GM23338 (cell line): ENCODE results near the gene EXOSC1. TPM values are rescaled to one million over a fixed set of nuclear protein-coding genes. Genes with fewer than 3 reads are reported as not detected.

Source experiments
- ATAC-seq: fragments of 200-7000 bp; cut with Tn5 transposase; 3 replicates; pipeline ENCODE4 v1.9.1; 2020
- DNase-seq: peaks from one replicate; pipeline ENCODE4 v3.0.0-alpha.2; 2015; ENCODE audit warnings: low spot score
- H2AFZ ChIP-seq: fragments of 200-600 bp; sonication (generic); 2 replicates; pipeline ENCODE4 v1.8.0; 2016; ENCODE audit warnings: antibody characterized with exemption, mild to moderate bottlenecking, moderate library complexity
- H3F3A ChIP-seq: fragments of 200-600 bp; sonication (generic); replicated peaks from 2 replicates; pipeline ENCODE4 v1.8.0; 2017; ENCODE audit warnings: antibody characterized with exemption, mixed run types, low read depth
- H3K27ac ChIP-seq: fragments of 200-600 bp; sonication (generic); 2 replicates; pipeline ENCODE4 v1.6.1; 2016; ENCODE audit warnings: low read depth
- H3K27me3 ChIP-seq: fragments of 200-600 bp; sonication (generic); 2 replicates; pipeline ENCODE4 v1.8.0; 2016; ENCODE audit warnings: mild to moderate bottlenecking, mixed run types, moderate library complexity; ENCODE audit not compliant: insufficient read depth
- H3K36me3 ChIP-seq: fragments of 200-600 bp; sonication (generic); 2 replicates; pipeline ENCODE4 v1.8.0; 2016; ENCODE audit warnings: mild to moderate bottlenecking; ENCODE audit not compliant: insufficient read depth
- H3K4me1 ChIP-seq: fragments of 200-600 bp; sonication (generic); 2 replicates; pipeline ENCODE4 v1.8.0; 2016; ENCODE audit warnings: mild to moderate bottlenecking, moderate library complexity; ENCODE audit not compliant: insufficient read depth
- H3K4me2 ChIP-seq: fragments of 200-600 bp; sonication (generic); 2 replicates; pipeline ENCODE4 v1.7.1; 2017; ENCODE audit warnings: mixed run types
- H3K4me3 ChIP-seq: fragments of 200-600 bp; sonication (generic); 2 replicates; pipeline ENCODE4 v1.6.1; 2016; ENCODE audit warnings: mixed run types
- H3K79me2 ChIP-seq: fragments of 200-600 bp; sonication (generic); replicated peaks from 2 replicates; pipeline ENCODE4 v1.8.0; 2017; ENCODE audit warnings: mild to moderate bottlenecking; ENCODE audit not compliant: insufficient read depth
- H3K9me2 ChIP-seq: fragments of 200-600 bp; sonication (generic); 2 replicates; pipeline ENCODE4 v1.8.0; 2017; ENCODE audit not compliant: insufficient read depth
- H4K20me1 ChIP-seq: fragments of 200-600 bp; sonication (generic); replicated peaks from 2 replicates; pipeline ENCODE4 v1.8.0; 2017; ENCODE audit warnings: mild to moderate bottlenecking; ENCODE audit not compliant: insufficient read depth
- H3K27ac Mint-ChIP-seq: 2 replicates; pipeline ENCODE4 v1.8.0; 2020; ENCODE audit warnings: inconsistent platforms, mild to moderate bottlenecking, moderate library complexity, mixed read lengths
- H3K27me3 Mint-ChIP-seq: 3 replicates; pipeline ENCODE4 v1.8.0; 2022; ENCODE audit warnings: low read depth, mild to moderate bottlenecking, moderate library complexity, mixed read lengths, inconsistent platforms; ENCODE audit not compliant: insufficient read depth, poor library complexity
- H3K36me3 Mint-ChIP-seq: 3 replicates; pipeline ENCODE4 v1.8.0; 2021; ENCODE audit warnings: low read depth, mild to moderate bottlenecking, inconsistent platforms, moderate library complexity, mixed read lengths
- H3K4me1 Mint-ChIP-seq: 3 replicates; pipeline ENCODE4 v1.8.0; 2020; ENCODE audit warnings: mild to moderate bottlenecking, inconsistent platforms, mixed read lengths
- H3K4me3 Mint-ChIP-seq: 3 replicates; pipeline ENCODE4 v1.8.0; 2021; ENCODE audit warnings: moderate library complexity, mild to moderate bottlenecking, inconsistent platforms, mixed read lengths
- H3K9me3 Mint-ChIP-seq: 3 replicates; pipeline ENCODE4 v1.8.0; 2020; ENCODE audit warnings: moderate library complexity, mild to moderate bottlenecking, inconsistent platforms, mixed read lengths
- CREB1 ChIP-seq: fragments of 250-450 bp; sonication (Bioruptor Pico); IDR thresholded peaks from 2 replicates; pipeline ENCODE4 v1.5.0; 2020; ENCODE audit warnings: low read depth, mild to moderate bottlenecking, moderate library complexity
- EZH2 ChIP-seq: fragments of 200-600 bp; sonication (generic); IDR thresholded peaks from one replicate; pipeline ENCODE4 v1.8.0; 2017; ENCODE audit warnings: antibody characterized with exemption, mild to moderate bottlenecking, low read depth; ENCODE audit not compliant: unreplicated experiment
- EZH2phosphoT487 ChIP-seq: fragments of 200-600 bp; sonication (generic); IDR thresholded peaks from one replicate; pipeline ENCODE4 v1.8.1; 2018; ENCODE audit warnings: antibody characterized with exemption; ENCODE audit not compliant: unreplicated experiment
- JUNB ChIP-seq: IDR thresholded peaks from one replicate; pipeline ENCODE4 v1.6.1; 2016; ENCODE audit warnings: antibody characterized with exemption; ENCODE audit not compliant: unreplicated experiment
- NANOG ChIP-seq: IDR thresholded peaks from 2 replicates; pipeline ENCODE4 v1.6.1; 2016; ENCODE audit warnings: antibody characterized with exemption, borderline replicate concordance
- STAT1 ChIP-seq: IDR thresholded peaks from one replicate; pipeline ENCODE4 v1.6.1; 2016; ENCODE audit warnings: antibody characterized with exemption; ENCODE audit not compliant: unreplicated experiment
- ZNF331 ChIP-seq: fragments of 250-450 bp; sonication (Bioruptor Pico); IDR thresholded peaks from 2 replicates; pipeline ENCODE4 v1.5.0; 2020; ENCODE audit warnings: low read depth, mild to moderate bottlenecking, moderate library complexity
- polyA plus RNA-seq: library from polyadenylated mRNA; unstranded; fragments of >200 nt; fragmentation: Nextera tagmentation; extraction: Ambion mirVana; gene quantifications from 2 replicates; pipeline ENCODE4 v1.2.1, GENCODE V29; 2016
- total RNA-seq: library from RNA; depleted of rRNA; stranded (reverse); fragments of >200 nt; shearing (Covaris generic); gene quantifications from 2 replicates; pipeline ENCODE4 v1.2.3, GENCODE V29; 2014
- TF ChIP-seq, protein P1 (sequence below), 2 experiments: fragments of 200-600 bp in 1 of 2; sonication (generic) in 1 of 2; conservative IDR thresholded peaks; 2 replicates each; pipeline versions ENCODE4 v1.5.1 to v1.6.1; 2016 to 2017; ENCODE audit warnings: antibody characterized with exemption in 2 of 2, low read depth in 2 of 2, mild to moderate bottlenecking in 2 of 2, moderate library complexity in 1 of 2
- TF ChIP-seq, protein P2 (sequence below): IDR thresholded peaks from 2 replicates; pipeline ENCODE4 v1.6.1; 2016; ENCODE audit warnings: antibody characterized with exemption
- TF ChIP-seq, protein P3 (sequence below): fragments of 250-450 bp; sonication (Bioruptor Pico); IDR thresholded peaks from 2 replicates; pipeline ENCODE4 v1.5.0; 2020; ENCODE audit warnings: mild to moderate bottlenecking, moderate library complexity

EXOSC1 gene
- total and polyA plus RNA-seq, 2 experiments from 2014 or later = 63.6 to 131 TPM

DNA sequence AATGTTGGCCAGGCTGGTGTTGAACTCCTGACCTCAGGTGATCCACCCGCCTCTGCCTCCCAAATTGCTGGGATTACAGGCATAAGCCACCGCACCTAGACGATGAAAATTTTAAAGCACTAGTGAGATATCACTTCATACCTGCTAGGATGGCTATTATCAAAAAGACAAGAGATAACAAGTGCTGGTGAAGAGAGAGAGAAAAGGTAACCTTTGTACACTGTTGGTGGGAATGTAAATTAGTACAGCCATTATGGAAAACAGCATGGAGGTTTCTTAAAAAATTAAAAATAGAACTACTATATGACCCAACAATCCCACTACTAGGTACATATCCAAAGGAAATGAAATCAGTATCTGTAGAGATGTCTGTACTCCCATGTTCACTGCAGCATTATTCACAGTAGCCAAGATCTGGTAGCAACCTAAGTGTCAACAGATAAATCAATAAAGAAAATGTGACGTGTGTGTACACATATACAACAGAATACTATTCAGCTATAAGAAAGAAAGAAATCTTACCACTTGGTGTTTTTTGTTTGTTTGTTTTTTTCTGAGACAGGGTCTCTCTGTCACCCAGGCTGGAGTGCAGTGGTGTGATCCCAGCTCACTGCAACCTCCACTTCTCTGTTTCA is 40.0 kb upstream of the EXOSC1 start:
- no peak overlapping the region for H3K27ac ChIP-seq
- Mint-ChIP-seq H3K4me1 (peaks cover 16% of the 10 kb centered on the region), H3K27ac (no peak overlapping the region), H3K27me3 (peaks cover 2% of the 10 kb centered on the region), H3K36me3 (peaks cover 18% of the 10 kb centered on the region), H3K9me3 (no peaks in the 10 kb centered on the region), H3K4me3 (no peak overlapping the region)
- no peak overlapping the region for H3K4me3 ChIP-seq
- H2AFZ ChIP-seq = no peak overlapping the region
- H3K9me2 ChIP-seq = no peaks in the 10 kb centered on the region
- no peak for TF ChIP-seq JUNB
- no peak for TF ChIP-seq EZH2phosphoT487
- TF ChIP-seq EZH2 = no peak
- TF ChIP-seq, protein P1, sequence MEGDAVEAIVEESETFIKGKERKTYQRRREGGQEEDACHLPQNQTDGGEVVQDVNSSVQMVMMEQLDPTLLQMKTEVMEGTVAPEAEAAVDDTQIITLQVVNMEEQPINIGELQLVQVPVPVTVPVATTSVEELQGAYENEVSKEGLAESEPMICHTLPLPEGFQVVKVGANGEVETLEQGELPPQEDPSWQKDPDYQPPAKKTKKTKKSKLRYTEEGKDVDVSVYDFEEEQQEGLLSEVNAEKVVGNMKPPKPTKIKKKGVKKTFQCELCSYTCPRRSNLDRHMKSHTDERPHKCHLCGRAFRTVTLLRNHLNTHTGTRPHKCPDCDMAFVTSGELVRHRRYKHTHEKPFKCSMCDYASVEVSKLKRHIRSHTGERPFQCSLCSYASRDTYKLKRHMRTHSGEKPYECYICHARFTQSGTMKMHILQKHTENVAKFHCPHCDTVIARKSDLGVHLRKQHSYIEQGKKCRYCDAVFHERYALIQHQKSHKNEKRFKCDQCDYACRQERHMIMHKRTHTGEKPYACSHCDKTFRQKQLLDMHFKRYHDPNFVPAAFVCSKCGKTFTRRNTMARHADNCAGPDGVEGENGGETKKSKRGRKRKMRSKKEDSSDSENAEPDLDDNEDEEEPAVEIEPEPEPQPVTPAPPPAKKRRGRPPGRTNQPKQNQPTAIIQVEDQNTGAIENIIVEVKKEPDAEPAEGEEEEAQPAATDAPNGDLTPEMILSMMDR (conservative IDR thresholded peaks at IDR 0.05; ENCODE audit: low read depth in 2 of 2) = no peak
- TF ChIP-seq CREB1 (CRISPR knock-in tag) = no peak
- TF ChIP-seq STAT1 = no peak
- no peak for TF ChIP-seq ZNF331
- TF ChIP-seq, protein P2, sequence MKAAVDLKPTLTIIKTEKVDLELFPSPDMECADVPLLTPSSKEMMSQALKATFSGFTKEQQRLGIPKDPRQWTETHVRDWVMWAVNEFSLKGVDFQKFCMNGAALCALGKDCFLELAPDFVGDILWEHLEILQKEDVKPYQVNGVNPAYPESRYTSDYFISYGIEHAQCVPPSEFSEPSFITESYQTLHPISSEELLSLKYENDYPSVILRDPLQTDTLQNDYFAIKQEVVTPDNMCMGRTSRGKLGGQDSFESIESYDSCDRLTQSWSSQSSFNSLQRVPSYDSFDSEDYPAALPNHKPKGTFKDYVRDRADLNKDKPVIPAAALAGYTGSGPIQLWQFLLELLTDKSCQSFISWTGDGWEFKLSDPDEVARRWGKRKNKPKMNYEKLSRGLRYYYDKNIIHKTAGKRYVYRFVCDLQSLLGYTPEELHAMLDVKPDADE = no peak
- TF ChIP-seq, protein P3, sequence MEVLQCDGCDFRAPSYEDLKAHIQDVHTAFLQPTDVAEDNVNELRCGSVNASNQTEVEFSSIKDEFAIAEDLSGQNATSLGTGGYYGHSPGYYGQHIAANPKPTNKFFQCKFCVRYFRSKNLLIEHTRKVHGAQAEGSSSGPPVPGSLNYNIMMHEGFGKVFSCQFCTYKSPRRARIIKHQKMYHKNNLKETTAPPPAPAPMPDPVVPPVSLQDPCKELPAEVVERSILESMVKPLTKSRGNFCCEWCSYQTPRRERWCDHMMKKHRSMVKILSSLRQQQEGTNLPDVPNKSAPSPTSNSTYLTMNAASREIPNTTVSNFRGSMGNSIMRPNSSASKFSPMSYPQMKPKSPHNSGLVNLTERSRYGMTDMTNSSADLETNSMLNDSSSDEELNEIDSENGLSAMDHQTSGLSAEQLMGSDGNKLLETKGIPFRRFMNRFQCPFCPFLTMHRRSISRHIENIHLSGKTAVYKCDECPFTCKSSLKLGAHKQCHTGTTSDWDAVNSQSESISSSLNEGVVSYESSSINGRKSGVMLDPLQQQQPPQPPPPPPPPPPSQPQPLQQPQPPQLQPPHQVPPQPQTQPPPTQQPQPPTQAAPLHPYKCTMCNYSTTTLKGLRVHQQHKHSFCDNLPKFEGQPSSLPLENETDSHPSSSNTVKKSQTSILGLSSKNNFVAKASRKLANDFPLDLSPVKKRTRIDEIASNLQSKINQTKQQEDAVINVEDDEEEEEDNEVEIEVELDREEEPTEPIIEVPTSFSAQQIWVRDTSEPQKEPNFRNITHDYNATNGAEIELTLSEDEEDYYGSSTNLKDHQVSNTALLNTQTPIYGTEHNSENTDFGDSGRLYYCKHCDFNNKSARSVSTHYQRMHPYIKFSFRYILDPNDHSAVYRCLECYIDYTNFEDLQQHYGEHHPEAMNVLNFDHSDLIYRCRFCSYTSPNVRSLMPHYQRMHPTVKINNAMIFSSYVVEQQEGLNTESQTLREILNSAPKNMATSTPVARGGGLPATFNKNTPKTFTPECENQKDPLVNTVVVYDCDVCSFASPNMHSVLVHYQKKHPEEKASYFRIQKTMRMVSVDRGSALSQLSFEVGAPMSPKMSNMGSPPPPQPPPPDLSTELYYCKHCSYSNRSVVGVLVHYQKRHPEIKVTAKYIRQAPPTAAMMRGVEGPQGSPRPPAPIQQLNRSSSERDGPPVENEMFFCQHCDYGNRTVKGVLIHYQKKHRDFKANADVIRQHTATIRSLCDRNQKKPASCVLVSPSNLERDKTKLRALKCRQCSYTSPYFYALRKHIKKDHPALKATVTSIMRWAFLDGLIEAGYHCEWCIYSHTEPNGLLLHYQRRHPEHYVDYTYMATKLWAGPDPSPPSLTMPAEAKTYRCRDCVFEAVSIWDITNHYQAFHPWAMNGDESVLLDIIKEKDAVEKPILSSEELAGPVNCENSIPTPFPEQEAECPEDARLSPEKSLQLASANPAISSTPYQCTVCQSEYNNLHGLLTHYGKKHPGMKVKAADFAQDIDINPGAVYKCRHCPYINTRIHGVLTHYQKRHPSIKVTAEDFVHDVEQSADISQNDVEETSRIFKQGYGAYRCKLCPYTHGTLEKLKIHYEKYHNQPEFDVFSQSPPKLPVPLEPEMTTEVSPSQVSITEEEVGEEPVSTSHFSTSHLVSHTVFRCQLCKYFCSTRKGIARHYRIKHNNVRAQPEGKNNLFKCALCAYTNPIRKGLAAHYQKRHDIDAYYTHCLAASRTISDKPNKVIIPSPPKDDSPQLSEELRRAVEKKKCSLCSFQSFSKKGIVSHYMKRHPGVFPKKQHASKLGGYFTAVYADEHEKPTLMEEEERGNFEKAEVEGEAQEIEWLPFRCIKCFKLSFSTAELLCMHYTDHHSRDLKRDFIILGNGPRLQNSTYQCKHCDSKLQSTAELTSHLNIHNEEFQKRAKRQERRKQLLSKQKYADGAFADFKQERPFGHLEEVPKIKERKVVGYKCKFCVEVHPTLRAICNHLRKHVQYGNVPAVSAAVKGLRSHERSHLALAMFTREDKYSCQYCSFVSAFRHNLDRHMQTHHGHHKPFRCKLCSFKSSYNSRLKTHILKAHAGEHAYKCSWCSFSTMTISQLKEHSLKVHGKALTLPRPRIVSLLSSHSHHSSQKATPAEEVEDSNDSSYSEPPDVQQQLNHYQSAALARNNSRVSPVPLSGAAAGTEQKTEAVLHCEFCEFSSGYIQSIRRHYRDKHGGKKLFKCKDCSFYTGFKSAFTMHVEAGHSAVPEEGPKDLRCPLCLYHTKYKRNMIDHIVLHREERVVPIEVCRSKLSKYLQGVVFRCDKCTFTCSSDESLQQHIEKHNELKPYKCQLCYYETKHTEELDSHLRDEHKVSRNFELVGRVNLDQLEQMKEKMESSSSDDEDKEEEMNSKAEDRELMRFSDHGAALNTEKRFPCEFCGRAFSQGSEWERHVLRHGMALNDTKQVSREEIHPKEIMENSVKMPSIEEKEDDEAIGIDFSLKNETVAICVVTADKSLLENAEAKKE = no peak
- TF ChIP-seq NANOG = no peak
- H3K4me2 ChIP-seq = no peak overlapping the region
- no peaks in the 10 kb centered on the region for H3K27me3 ChIP-seq
- H3K4me1 ChIP-seq = peaks cover 13% of the 10 kb centered on the region
- no peaks in the 10 kb centered on the region for H3K36me3 ChIP-seq
- ATAC-seq (no peak), DNase-seq (no peak)
- peaks cover 93% of the 10 kb centered on the region for H3K79me2 ChIP-seq
- H3F3A ChIP-seq = peaks cover 8% of the 10 kb centered on the region
- H4K20me1 ChIP-seq = peaks cover 28% of the 10 kb centered on the region
